Liver (tissue), 9 donors: Measurements from ENCODE around the gene KLHL20. TPM values are rescaled to one million over a fixed set of nuclear protein-coding genes. Genes with fewer than 3 reads are reported as not detected.
"Not testable (repeated sequence)": the region's sequence is repeated elsewhere in the genome, so short reads cannot be mapped to it uniquely, and the experiment has no call there.

Experiments used
- DNase-seq: peaks from one replicate; pipeline ENCODE4 v3.0.0-alpha.2; 2017; ENCODE audit warnings: low spot score
- H3K27ac ChIP-seq, 2 donors: one replicate each; pipeline ENCODE4 v1.7.0; 2013; ENCODE audit warnings: inconsistent platforms in 2 of 2, low read length in 2 of 2, control low read depth in 1 of 2, low read depth in 1 of 2, mild to moderate bottlenecking in 1 of 2
- H3K27me3 ChIP-seq, 4 donors: one replicate each; pipeline versions ENCODE4 v1.6.1 to v1.7.0; 2013; ENCODE audit warnings: low read length in 3 of 4, inconsistent platforms in 1 of 4, mild to moderate bottlenecking in 1 of 4, moderate library complexity in 1 of 4; ENCODE audit not compliant: control insufficient read depth in 4 of 4, insufficient read depth in 4 of 4
- H3K36me3 ChIP-seq, 4 donors: one replicate each; pipeline versions ENCODE4 v1.6.1 to v1.7.0; 2013; ENCODE audit warnings: low read length in 3 of 4, mild to moderate bottlenecking in 3 of 4, low read depth in 1 of 4, moderate library complexity in 1 of 4; ENCODE audit not compliant: control insufficient read depth in 4 of 4, insufficient read depth in 3 of 4
- H3K4me1 ChIP-seq, 4 donors: one replicate each; pipeline versions ENCODE4 v1.6.1 to v1.7.0; 2013; ENCODE audit warnings: low read length in 3 of 4, mild to moderate bottlenecking in 3 of 4, moderate library complexity in 1 of 4; ENCODE audit not compliant: control insufficient read depth in 4 of 4, insufficient read depth in 4 of 4
- H3K4me3 ChIP-seq, 3 donors: one replicate each; pipeline versions ENCODE4 v1.6.1 to v1.7.0; 2013; ENCODE audit warnings: low read length in 3 of 3, control low read depth in 1 of 3, low read depth in 1 of 3, mild to moderate bottlenecking in 1 of 3
- H3K9ac ChIP-seq, 2 donors: one replicate each; pipeline ENCODE4 v1.7.0; 2013; ENCODE audit warnings: low read length in 2 of 2, mild to moderate bottlenecking in 2 of 2, moderate library complexity in 2 of 2, control low read depth in 1 of 2, low read depth in 1 of 2
- H3K9me3 ChIP-seq, 4 donors: one replicate each; pipeline versions ENCODE4 v1.6.1 to v1.7.0; 2013; ENCODE audit warnings: low read length in 3 of 4; ENCODE audit not compliant: control insufficient read depth in 4 of 4
- EGR1 ChIP-seq, 2 donors: IDR thresholded peaks; 2 replicates each; pipeline ENCODE4 v1.6.1; 2016 to 2018; ENCODE audit warnings: antibody characterized with exemption in 2 of 2, low read depth in 2 of 2
- FOXA1 ChIP-seq: IDR thresholded peaks from 2 replicates; pipeline ENCODE4 v1.6.1; 2016; ENCODE audit warnings: antibody characterized with exemption
- FOXA2 ChIP-seq: IDR thresholded peaks from 2 replicates; pipeline ENCODE4 v1.6.1; 2016; ENCODE audit warnings: antibody characterized with exemption
- GABPA ChIP-seq, 2 donors: IDR thresholded peaks in 1 of 2; conservative IDR thresholded peaks in 1 of 2; 2 replicates each; pipeline ENCODE4 v1.6.1; 2016; ENCODE audit warnings: antibody characterized with exemption in 2 of 2, mild to moderate bottlenecking in 1 of 2, moderate library complexity in 1 of 2
- HNF4G ChIP-seq: IDR thresholded peaks from 2 replicates; pipeline ENCODE4 v1.6.1; 2016; ENCODE audit warnings: antibody characterized with exemption
- JUND ChIP-seq, 2 donors: IDR thresholded peaks; 2 replicates each; pipeline ENCODE4 v1.6.1; 2016; ENCODE audit warnings: antibody characterized with exemption in 2 of 2
- NR2F2 ChIP-seq: IDR thresholded peaks from 2 replicates; pipeline ENCODE4 v1.6.1; 2016; ENCODE audit warnings: antibody characterized with exemption
- RAD21 ChIP-seq, 2 donors: IDR thresholded peaks; 2 replicates each; pipeline ENCODE4 v1.6.1; 2016; ENCODE audit warnings: antibody characterized with exemption in 2 of 2, mild to moderate bottlenecking in 2 of 2
- RXRA ChIP-seq, 2 donors: IDR thresholded peaks; 2 replicates each; pipeline ENCODE4 v1.6.1; 2017 to 2018; ENCODE audit warnings: antibody characterized with exemption in 2 of 2, mild to moderate bottlenecking in 1 of 2
- SP1 ChIP-seq: IDR thresholded peaks from 2 replicates; pipeline ENCODE4 v1.6.1; 2018; ENCODE audit warnings: antibody characterized with exemption, mild to moderate bottlenecking
- TAF1 ChIP-seq: conservative IDR thresholded peaks from 2 replicates; pipeline ENCODE4 v1.6.1; 2016; ENCODE audit warnings: antibody characterized with exemption, mild to moderate bottlenecking
- YY1 ChIP-seq: IDR thresholded peaks from 2 replicates; pipeline ENCODE4 v1.6.1; 2016; ENCODE audit warnings: antibody characterized with exemption, mild to moderate bottlenecking
- WGBS: extraction: QIAGEN DNeasy Blood & Tissue Kit; methylation state at CpG from one replicate; pipeline ENCODE4 v1.1.7; 2013; 5-methylcytosine and 5-hydroxymethylcytosine counted together
- polyA plus RNA-seq, 2 donors: library from polyadenylated mRNA; stranded (reverse) in 1 of 2; unstranded in 1 of 2; fragments of 200-250 nt in 1 of 2; fragments of >200 nt in 1 of 2; fragmentation: Nextera tagmentation in 1 of 2; extraction: Ambion mirVana in 1 of 2; gene quantifications; one replicate each; pipeline versions ENCODE4 v1.2.1 to v1.2.3, GENCODE V29; 2013 to 2015
- total RNA-seq, 2 donors: library from RNA; depleted of rRNA; stranded (reverse); fragments of >200 nt; gene quantifications; one replicate each; pipeline ENCODE4 v1.2.3, GENCODE V29; 2014
- TF ChIP-seq, protein P1 (sequence below): IDR thresholded peaks from 2 replicates; pipeline ENCODE4 v1.6.1; 2016; ENCODE audit warnings: antibody characterized with exemption, mild to moderate bottlenecking
- TF ChIP-seq, protein P2 (sequence below): IDR thresholded peaks from 2 replicates; pipeline ENCODE4 v1.6.1; 2016; ENCODE audit warnings: antibody characterized with exemption
- TF ChIP-seq, protein P3 (sequence below): IDR thresholded peaks from 2 replicates; pipeline ENCODE4 v1.6.1; 2016; ENCODE audit warnings: antibody characterized with exemption
- TF ChIP-seq, protein P4 (sequence below): IDR thresholded peaks from 2 replicates; pipeline ENCODE4 v1.6.1; 2016; ENCODE audit warnings: antibody characterized with exemption
- TF ChIP-seq, protein P5 (sequence below): fragments of 150-350 bp; IDR thresholded peaks from 2 replicates; pipeline ENCODE4 v1.5.1; 2017; ENCODE audit warnings: improper control_type of control experiment, low read depth, low read length; ENCODE audit not compliant: missing input control
- donor health status: healthy.
- donor health status: healthy.
- donor health status: healthy.
- donor health status: healthy.
- donor health status: healthy.

Gene KLHL20
- total and polyA plus RNA-seq, 4 donors = 5.2 to 25.9 (median 9.5) TPM

DNA sequence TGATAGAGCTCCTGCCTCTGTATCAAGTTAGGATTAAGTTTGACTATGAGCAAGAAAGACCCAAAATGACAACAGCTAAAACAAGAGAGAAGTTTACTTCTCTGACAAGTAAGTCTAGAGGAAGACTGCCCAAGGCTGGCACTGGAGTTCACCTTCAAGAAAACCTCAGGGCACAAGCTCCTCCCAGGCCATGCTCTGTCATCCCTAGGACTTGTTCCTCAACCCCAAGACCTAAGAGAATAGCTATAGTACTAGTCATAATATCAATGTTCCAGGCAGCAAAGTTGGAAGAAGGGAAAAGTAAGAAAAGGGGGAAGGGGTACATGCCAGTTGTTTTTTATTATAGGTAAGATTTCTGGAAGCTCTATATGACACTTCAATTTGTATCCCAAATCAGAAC is 83.3 kb downstream of the KLHL20 start:
- H3K4me3 ChIP-seq = no peak overlapping the region
- DNase-seq = no peak
- TF ChIP-seq, protein P1, sequence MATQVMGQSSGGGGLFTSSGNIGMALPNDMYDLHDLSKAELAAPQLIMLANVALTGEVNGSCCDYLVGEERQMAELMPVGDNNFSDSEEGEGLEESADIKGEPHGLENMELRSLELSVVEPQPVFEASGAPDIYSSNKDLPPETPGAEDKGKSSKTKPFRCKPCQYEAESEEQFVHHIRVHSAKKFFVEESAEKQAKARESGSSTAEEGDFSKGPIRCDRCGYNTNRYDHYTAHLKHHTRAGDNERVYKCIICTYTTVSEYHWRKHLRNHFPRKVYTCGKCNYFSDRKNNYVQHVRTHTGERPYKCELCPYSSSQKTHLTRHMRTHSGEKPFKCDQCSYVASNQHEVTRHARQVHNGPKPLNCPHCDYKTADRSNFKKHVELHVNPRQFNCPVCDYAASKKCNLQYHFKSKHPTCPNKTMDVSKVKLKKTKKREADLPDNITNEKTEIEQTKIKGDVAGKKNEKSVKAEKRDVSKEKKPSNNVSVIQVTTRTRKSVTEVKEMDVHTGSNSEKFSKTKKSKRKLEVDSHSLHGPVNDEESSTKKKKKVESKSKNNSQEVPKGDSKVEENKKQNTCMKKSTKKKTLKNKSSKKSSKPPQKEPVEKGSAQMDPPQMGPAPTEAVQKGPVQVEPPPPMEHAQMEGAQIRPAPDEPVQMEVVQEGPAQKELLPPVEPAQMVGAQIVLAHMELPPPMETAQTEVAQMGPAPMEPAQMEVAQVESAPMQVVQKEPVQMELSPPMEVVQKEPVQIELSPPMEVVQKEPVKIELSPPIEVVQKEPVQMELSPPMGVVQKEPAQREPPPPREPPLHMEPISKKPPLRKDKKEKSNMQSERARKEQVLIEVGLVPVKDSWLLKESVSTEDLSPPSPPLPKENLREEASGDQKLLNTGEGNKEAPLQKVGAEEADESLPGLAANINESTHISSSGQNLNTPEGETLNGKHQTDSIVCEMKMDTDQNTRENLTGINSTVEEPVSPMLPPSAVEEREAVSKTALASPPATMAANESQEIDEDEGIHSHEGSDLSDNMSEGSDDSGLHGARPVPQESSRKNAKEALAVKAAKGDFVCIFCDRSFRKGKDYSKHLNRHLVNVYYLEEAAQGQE = no peak
- TF ChIP-seq JUND (IDR thresholded peaks at IDR 0.05) (no peak), EGR1 (IDR thresholded peaks at IDR 0.05; ENCODE audit: low read depth in 2 of 2) (no peak), RAD21 (IDR thresholded peaks at IDR 0.05) (no peak), FOXA1 (no peak), RXRA (IDR thresholded peaks at IDR 0.05) (no peak), TAF1 (no peak), YY1 (no peak), NR2F2 (no peak), HNF4G (no peak), GABPA (IDR thresholded peaks at IDR 0.05 in 1 of 2, conservative IDR thresholded peaks at IDR 0.05 in 1 of 2) (no peak), FOXA2 (no peak), SP1 (no peak)
- TF ChIP-seq, protein P2, sequence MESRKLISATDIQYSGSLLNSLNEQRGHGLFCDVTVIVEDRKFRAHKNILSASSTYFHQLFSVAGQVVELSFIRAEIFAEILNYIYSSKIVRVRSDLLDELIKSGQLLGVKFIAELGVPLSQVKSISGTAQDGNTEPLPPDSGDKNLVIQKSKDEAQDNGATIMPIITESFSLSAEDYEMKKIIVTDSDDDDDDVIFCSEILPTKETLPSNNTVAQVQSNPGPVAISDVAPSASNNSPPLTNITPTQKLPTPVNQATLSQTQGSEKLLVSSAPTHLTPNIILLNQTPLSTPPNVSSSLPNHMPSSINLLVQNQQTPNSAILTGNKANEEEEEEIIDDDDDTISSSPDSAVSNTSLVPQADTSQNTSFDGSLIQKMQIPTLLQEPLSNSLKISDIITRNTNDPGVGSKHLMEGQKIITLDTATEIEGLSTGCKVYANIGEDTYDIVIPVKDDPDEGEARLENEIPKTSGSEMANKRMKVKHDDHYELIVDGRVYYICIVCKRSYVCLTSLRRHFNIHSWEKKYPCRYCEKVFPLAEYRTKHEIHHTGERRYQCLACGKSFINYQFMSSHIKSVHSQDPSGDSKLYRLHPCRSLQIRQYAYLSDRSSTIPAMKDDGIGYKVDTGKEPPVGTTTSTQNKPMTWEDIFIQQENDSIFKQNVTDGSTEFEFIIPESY = no peak
- TF ChIP-seq, protein P3, sequence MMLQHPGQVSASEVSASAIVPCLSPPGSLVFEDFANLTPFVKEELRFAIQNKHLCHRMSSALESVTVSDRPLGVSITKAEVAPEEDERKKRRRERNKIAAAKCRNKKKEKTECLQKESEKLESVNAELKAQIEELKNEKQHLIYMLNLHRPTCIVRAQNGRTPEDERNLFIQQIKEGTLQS = no peak
- TF ChIP-seq, protein P4, sequence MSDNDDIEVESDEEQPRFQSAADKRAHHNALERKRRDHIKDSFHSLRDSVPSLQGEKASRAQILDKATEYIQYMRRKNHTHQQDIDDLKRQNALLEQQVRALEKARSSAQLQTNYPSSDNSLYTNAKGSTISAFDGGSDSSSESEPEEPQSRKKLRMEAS = no peak
- TF ChIP-seq, protein P5, sequence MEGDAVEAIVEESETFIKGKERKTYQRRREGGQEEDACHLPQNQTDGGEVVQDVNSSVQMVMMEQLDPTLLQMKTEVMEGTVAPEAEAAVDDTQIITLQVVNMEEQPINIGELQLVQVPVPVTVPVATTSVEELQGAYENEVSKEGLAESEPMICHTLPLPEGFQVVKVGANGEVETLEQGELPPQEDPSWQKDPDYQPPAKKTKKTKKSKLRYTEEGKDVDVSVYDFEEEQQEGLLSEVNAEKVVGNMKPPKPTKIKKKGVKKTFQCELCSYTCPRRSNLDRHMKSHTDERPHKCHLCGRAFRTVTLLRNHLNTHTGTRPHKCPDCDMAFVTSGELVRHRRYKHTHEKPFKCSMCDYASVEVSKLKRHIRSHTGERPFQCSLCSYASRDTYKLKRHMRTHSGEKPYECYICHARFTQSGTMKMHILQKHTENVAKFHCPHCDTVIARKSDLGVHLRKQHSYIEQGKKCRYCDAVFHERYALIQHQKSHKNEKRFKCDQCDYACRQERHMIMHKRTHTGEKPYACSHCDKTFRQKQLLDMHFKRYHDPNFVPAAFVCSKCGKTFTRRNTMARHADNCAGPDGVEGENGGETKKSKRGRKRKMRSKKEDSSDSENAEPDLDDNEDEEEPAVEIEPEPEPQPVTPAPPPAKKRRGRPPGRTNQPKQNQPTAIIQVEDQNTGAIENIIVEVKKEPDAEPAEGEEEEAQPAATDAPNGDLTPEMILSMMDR = no peak
- no peak overlapping the region for H3K9ac ChIP-seq
- H3K27ac ChIP-seq = no peak overlapping the region
- no peaks in the 10 kb centered on the region for H3K27me3 ChIP-seq
- H3K4me1 ChIP-seq = no peaks in the 10 kb centered on the region
- no peaks in the 10 kb centered on the region for H3K9me3 ChIP-seq
- H3K36me3 ChIP-seq = no peaks in the 10 kb centered on the region

DNA sequence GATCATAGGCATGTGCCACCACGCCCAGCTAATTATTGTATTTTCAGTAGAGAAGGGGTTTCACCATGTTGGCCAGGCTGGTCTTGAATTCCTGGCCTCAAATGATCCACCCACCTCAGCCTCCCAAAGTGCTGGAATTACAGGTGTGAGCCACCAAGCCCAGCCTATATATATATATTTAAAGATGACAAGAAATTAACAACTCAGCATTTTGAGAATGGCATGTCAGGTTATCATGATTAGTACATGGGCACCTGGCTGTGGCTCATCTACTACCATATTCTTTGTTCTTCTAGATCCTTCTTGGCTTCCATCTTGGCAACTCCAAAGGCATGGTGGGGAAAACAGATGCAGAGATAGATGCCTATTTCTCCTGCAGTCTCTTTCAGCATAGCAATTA is 85.2 kb downstream of the KLHL20 start:
- 98% methylated on average over 1 of the region's 1 CpG for WGBS
- H3K4me3 ChIP-seq, H3K27me3 ChIP-seq, H3K9ac ChIP-seq, H3K4me1 ChIP-seq, H3K27ac ChIP-seq, H3K36me3 ChIP-seq, DNase-seq, H3K9me3 ChIP-seq: not testable (repeated sequence)
